Measurements from ENCODE around the gene CDC42. TPM values are rescaled to one million over a fixed set of nuclear protein-coding genes. Genes with fewer than 3 reads are reported as not detected.

CDC42 gene
- total and polyA plus RNA-seq, 10 of the 15 experiments (the other 5 are each of a cell fraction or from before 2014, with no cell fraction given): 184 to 479 (median 326) TPM

- SMC1A ChIA-PET (ENCODE audit: uncharacterized antibody, unreplicated experiment): interaction anchor here (0.6 to 7.6 kb wide), 9 partner anchors 8 to 274 kb away, joined by 3 to 78 read pairs (median 3); no protein-coding TSS in a partner anchor
- intact Hi-C loops (cut with micrococcal nuclease; ENCODE audit: unreplicated experiment): no loop called here
- no peak for TF ChIP-seq CEBPB (IDR thresholded peaks at IDR 0.05; ENCODE audit: borderline replicate concordance in 1 of 2, low read depth in 2 of 2, low read length in 2 of 2)
- TF ChIP-seq RFX5 (IDR thresholded peaks at IDR 0.05; ENCODE audit: low read depth, low read length): no peak
- TF ChIP-seq ASH2L (IDR thresholded peaks at IDR 0.05; ENCODE audit: borderline replicate concordance, low read depth): no peak
- TF ChIP-seq MEF2B (IDR thresholded peaks at IDR 0.05; ENCODE audit: partially characterized antibody, poor library complexity, severe bottlenecking): no peak
- no peak for TF ChIP-seq E2F4 (IDR thresholded peaks at IDR 0.05; ENCODE audit: low read depth, low read length)
- no peak for TF ChIP-seq IKZF2 (IDR thresholded peaks at IDR 0.05)
- no peak for TF ChIP-seq CHD2 (IDR thresholded peaks at IDR 0.05; ENCODE audit: borderline replicate concordance, low read depth, low read length)
- no peak for TF ChIP-seq ZNF592 (IDR thresholded peaks at IDR 0.05)
- TF ChIP-seq NR2C2 (IDR thresholded peaks at IDR 0.05; ENCODE audit: borderline replicate concordance, control insufficient read depth, insufficient read length, low read depth): no peak
- no peak for TF ChIP-seq ZNF384 (IDR thresholded peaks at IDR 0.05; ENCODE audit: borderline replicate concordance, low read depth, low read length)
- no peak for TF ChIP-seq BHLHE40 (IDR thresholded peaks at IDR 0.05; ENCODE audit: borderline replicate concordance in 1 of 2, low read depth in 2 of 2, low read length in 1 of 2)
- no peak for TF ChIP-seq STAT1 (conservative IDR thresholded peaks at IDR 0.05)
- TF ChIP-seq SUPT20H (IDR thresholded peaks at IDR 0.05; ENCODE audit: borderline replicate concordance, control insufficient read depth, low read depth, low read length): no peak
- Histone ChIP-seq H3K79me2 (ENCODE audit: control insufficient read depth, insufficient read depth, low read length) (peaks cover 14% of the 10 kb centered on the region), H4K20me1 (ENCODE audit: control insufficient read depth, insufficient read depth) (no peaks in the 10 kb centered on the region), H3K27me3 (replicated peaks in 1 of 2; ENCODE audit: control insufficient read depth in 2 of 2, insufficient read depth in 2 of 2, low read length in 1 of 2) (no peaks in the 10 kb centered on the region), H3K4me3 (no peak overlapping the region), H2AFZ (ENCODE audit: control insufficient read depth, low read depth, low read length) (no peak overlapping the region), H3K9ac (ENCODE audit: control insufficient read depth, insufficient read depth, low read length) (no peak overlapping the region), H3K4me1 (ENCODE audit: control insufficient read depth, insufficient read depth, low read length) (peaks cover 4% of the 10 kb centered on the region), H3K27ac (ENCODE audit: control insufficient read depth, insufficient read depth) (no peak overlapping the region), H3K9me3 (replicated peaks; ENCODE audit: control insufficient read depth, insufficient read depth, low read length) (no peaks in the 10 kb centered on the region), H3K4me2 (ENCODE audit: control insufficient read depth, insufficient read depth) (no peak overlapping the region), H3K36me3 (ENCODE audit: control insufficient read depth in 2 of 2, insufficient read depth in 2 of 2, low read length in 1 of 2) (peaks cover 0 to 4% of the 10 kb centered on the region in 2 experiments; a peak in 1 of 4 replicates)
- WGBS (ENCODE audit: insufficient coverage, insufficient replicate concordance, low lambda C conversion rate, missing lambda C conversion rate): 79% methylated on average over 3 of the region's 3 CpGs
- no peak for ATAC-seq
- no TSS peak for BruUV-seq (replicated peaks)
- no peak for DNase-seq (ENCODE audit: low read depth, low spot score)
- CTCF ChIA-PET: interaction anchor here (0.5 to 1.5 kb wide), 4 partner anchors 19 to 1359 kb away, joined by 3 read pairs; no protein-coding TSS in a partner anchor
- POLR2A ChIA-PET: interaction anchor here (0.6 to 12.0 kb wide), 2 partner anchors 15 to 409 kb away, joined by 4 to 325 read pairs; partner anchors contain the start of gene CDC42
- in situ Hi-C loops (cut with MboI): no loop called here
- FAIRE-seq: no peak
- RAD21 ChIA-PET (ENCODE audit: unreplicated experiment): interaction anchor here (0.7 to 1.9 kb wide), 3 partner anchors 9 to 24 kb away, joined by 3 to 11 read pairs (median 3); no protein-coding TSS in a partner anchor
Observed at GRCh38 chr1:22030473-22030872, 22.0 kb upstream of the CDC42 start.

All from GM12878 (cell line).